HEK293 (cell line): ENCODE data around the gene GRB10.

Source experiments
- CTCF ChIA-PET: fragments of 350-600 bp; formaldehyde crosslinking; extraction: SDS; loops from one replicate; lab custom pipeline; 2021; ENCODE audit warnings: antibody characterized with exemption; lab: Yijun Ruan, JAX
- POLR2A ChIA-PET: fragments of 300-600 bp; formaldehyde crosslinking; extraction: SDS; loops from one replicate; lab custom pipeline; 2020; ENCODE audit warnings: antibody characterized with exemption, inconsistent platforms; lab: Yijun Ruan, JAX
- H3K27ac ChIP-seq: fragments of 200-500 bp; sonication (Bioruptor generic); 2 replicates; pipeline ENCODE4 v1.5.1; 2014; ENCODE audit warnings: low read depth, low read length, control low read depth, inconsistent platforms; ENCODE audit errors: extremely low read depth
- H3K36me3 ChIP-seq, 2 experiments: fragments of 200-500 bp in 1 of 2; sonication (Bioruptor generic) in 1 of 2; 1 replicate in 1 of 2; 2 replicates in 1 of 2; pipeline ENCODE4 v1.5.1; 2014 to 2017; ENCODE audit warnings: inconsistent platforms in 2 of 2, low read length in 2 of 2; ENCODE audit not compliant: control insufficient read depth in 2 of 2, insufficient read depth in 1 of 2
- H3K4me1 ChIP-seq: fragments of 200-500 bp; sonication (Bioruptor generic); 2 replicates; pipeline ENCODE4 v1.5.1; 2014; ENCODE audit warnings: mild to moderate bottlenecking, low read length, inconsistent platforms; ENCODE audit not compliant: control insufficient read depth, insufficient read depth
- H3K4me3 ChIP-seq: 2 replicates; pipeline ENCODE4 v1.5.1; 2011; ENCODE audit warnings: low read depth, mild to moderate bottlenecking, control low read depth, low read length, moderate library complexity
- H3K9me3 ChIP-seq: fragments of 200-500 bp; sonication (Bioruptor generic); 2 replicates; pipeline ENCODE4 v1.5.1; 2014; ENCODE audit warnings: low read depth, low read length, inconsistent platforms; ENCODE audit not compliant: control insufficient read depth, insufficient read depth
- GLIS1 ChIP-seq: fragments of 450-650 bp; formaldehyde crosslinking; IDR thresholded peaks from 2 replicates; pipeline ENCODE4 v1.5.1; 2016; ENCODE audit warnings: missing biosample characterization, missing genetic modification characterization
- KLF7 ChIP-seq: fragments of 450-650 bp; formaldehyde crosslinking; IDR thresholded peaks from 2 replicates; pipeline ENCODE4 v1.5.1; 2016; ENCODE audit warnings: missing biosample characterization, missing genetic modification characterization, borderline replicate concordance
- KLF8 ChIP-seq: fragments of 450-650 bp; formaldehyde crosslinking; IDR thresholded peaks from 2 replicates; pipeline ENCODE4 v1.5.1; 2016; ENCODE audit warnings: missing biosample characterization, missing genetic modification characterization
- PRDM1 ChIP-seq: fragments of 450-650 bp; formaldehyde crosslinking; IDR thresholded peaks from 2 replicates; pipeline ENCODE4; 2016; ENCODE audit warnings: missing biosample characterization, missing genetic modification characterization
- REPIN1 ChIP-seq: fragments of 450-650 bp; formaldehyde crosslinking; IDR thresholded peaks from 2 replicates; pipeline ENCODE4 v1.5.1; 2017; ENCODE audit warnings: missing biosample characterization, missing genetic modification characterization, low read depth
- YY2 ChIP-seq: fragments of 450-650 bp; formaldehyde crosslinking; IDR thresholded peaks from 2 replicates; pipeline ENCODE4 v1.5.1; 2016; ENCODE audit warnings: missing biosample characterization, missing genetic modification characterization
- ZBTB17 ChIP-seq: fragments of 450-650 bp; formaldehyde crosslinking; IDR thresholded peaks from 2 replicates; pipeline ENCODE4 v1.5.1; 2016; ENCODE audit warnings: missing biosample characterization, missing genetic modification characterization
- ZFP41 ChIP-seq: fragments of 450-650 bp; formaldehyde crosslinking; IDR thresholded peaks from 2 replicates; pipeline ENCODE4 v1.5.1; 2016; ENCODE audit warnings: missing biosample characterization, missing genetic modification characterization, borderline replicate concordance
- ZNF132 ChIP-seq: fragments of 450-650 bp; formaldehyde crosslinking; IDR thresholded peaks from 2 replicates; pipeline ENCODE4 v1.5.1; 2017; ENCODE audit warnings: missing biosample characterization, missing genetic modification characterization, borderline replicate concordance
- ZNF211 ChIP-seq: fragments of 450-650 bp; formaldehyde crosslinking; IDR thresholded peaks from 2 replicates; pipeline ENCODE4 v1.5.1; 2016; ENCODE audit warnings: low read depth, missing biosample characterization, missing genetic modification characterization
- ZNF391 ChIP-seq: fragments of 450-650 bp; formaldehyde crosslinking; IDR thresholded peaks from 2 replicates; pipeline ENCODE4 v1.5.1; 2016; ENCODE audit warnings: low read depth, missing biosample characterization, missing genetic modification characterization, borderline replicate concordance
- ZNF501 ChIP-seq: fragments of 450-650 bp; formaldehyde crosslinking; IDR thresholded peaks from 2 replicates; pipeline ENCODE4 v1.5.1; 2016; ENCODE audit warnings: missing biosample characterization, missing genetic modification characterization
- ZNF558 ChIP-seq: fragments of 450-650 bp; formaldehyde crosslinking; IDR thresholded peaks from 2 replicates; pipeline ENCODE4 v1.5.1; 2016; ENCODE audit warnings: missing biosample characterization, missing genetic modification characterization
- ZNF664 ChIP-seq: fragments of 450-650 bp; formaldehyde crosslinking; IDR thresholded peaks from 2 replicates; pipeline ENCODE4 v1.5.1; 2016; ENCODE audit warnings: missing biosample characterization, missing genetic modification characterization
- ZNF776 ChIP-seq: fragments of 450-650 bp; formaldehyde crosslinking; IDR thresholded peaks from 2 replicates; pipeline ENCODE4 v1.5.0; 2017; ENCODE audit warnings: missing biosample characterization, missing genetic modification characterization, borderline replicate concordance
- ZNF791 ChIP-seq: fragments of 450-650 bp; formaldehyde crosslinking; IDR thresholded peaks from 2 replicates; pipeline ENCODE4 v1.5.1; 2016; ENCODE audit warnings: missing biosample characterization, missing genetic modification characterization
- ZSCAN30 ChIP-seq: fragments of 450-650 bp; IDR thresholded peaks from 2 replicates; pipeline ENCODE4 v1.5.1; 2018; ENCODE audit warnings: missing biosample characterization, mild to moderate bottlenecking, missing genetic modification characterization, moderate library complexity
- TF ChIP-seq, protein P1 (sequence below): fragments of 450-650 bp; formaldehyde crosslinking; IDR thresholded peaks from 2 replicates; pipeline ENCODE4 v1.5.1; 2016; ENCODE audit warnings: missing biosample characterization, missing genetic modification characterization
- TF ChIP-seq, protein P2 (sequence below): fragments of 450-650 bp; formaldehyde crosslinking; IDR thresholded peaks from 2 replicates; pipeline ENCODE4 v1.5.1; 2016; ENCODE audit warnings: missing biosample characterization, missing genetic modification characterization
- TF ChIP-seq, protein P3 (sequence below): fragments of 450-650 bp; formaldehyde crosslinking; conservative IDR thresholded peaks from 2 replicates; pipeline ENCODE4 v1.5.1; 2016; ENCODE audit warnings: low read depth, missing biosample characterization, missing genetic modification characterization
- TF ChIP-seq, protein P4 (sequence below): fragments of 450-650 bp; formaldehyde crosslinking; IDR thresholded peaks from 2 replicates; pipeline ENCODE4 v1.5.1; 2017; ENCODE audit warnings: missing biosample characterization, missing genetic modification characterization

GRB10 gene

DNA sequence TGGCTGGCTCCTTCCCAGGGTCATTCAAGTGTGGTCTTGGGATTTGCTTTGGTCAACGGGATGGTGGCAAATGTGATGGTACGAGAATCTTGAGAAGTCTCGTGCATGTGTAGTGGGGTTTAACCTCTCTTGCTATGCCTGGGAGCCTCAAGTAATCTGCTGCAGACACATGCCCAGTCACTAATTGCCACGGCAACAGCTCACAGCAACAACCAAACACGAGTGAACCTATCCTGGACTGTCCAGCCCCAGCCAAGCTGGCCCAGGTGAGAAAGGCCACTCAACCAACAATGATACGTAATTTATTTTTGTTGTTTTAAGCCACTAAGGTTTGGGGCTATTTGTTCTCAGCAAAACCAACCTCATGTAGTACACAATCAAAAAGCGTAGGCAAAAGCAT is 179.4 kb downstream of the GRB10 start:
- H3K4me1 ChIP-seq, result no peaks in the 10 kb centered on the region
- H3K9me3 ChIP-seq, result no peaks in the 10 kb centered on the region
- H3K36me3 ChIP-seq, result peaks cover 0 to 52% of the 10 kb centered on the region in 2 experiments; a peak in 1 of 3 replicates
- POLR2A ChIA-PET, result no interaction called here
- TF ChIP-seq YY2 (tag by site-specific recombination) (no peak), KLF7 (tag by site-specific recombination) (no peak), PRDM1 (tag by site-specific recombination) (no peak), ZFP41 (tag by site-specific recombination) (no peak), ZNF558 (no peak), ZSCAN30 (tag by site-specific recombination) (no peak), KLF8 (tag by site-specific recombination) (no peak), GLIS1 (tag by site-specific recombination) (no peak), REPIN1 (tag by site-specific recombination) (no peak), ZNF664 (tag by site-specific recombination) (no peak)
- TF ChIP-seq, protein P1, sequence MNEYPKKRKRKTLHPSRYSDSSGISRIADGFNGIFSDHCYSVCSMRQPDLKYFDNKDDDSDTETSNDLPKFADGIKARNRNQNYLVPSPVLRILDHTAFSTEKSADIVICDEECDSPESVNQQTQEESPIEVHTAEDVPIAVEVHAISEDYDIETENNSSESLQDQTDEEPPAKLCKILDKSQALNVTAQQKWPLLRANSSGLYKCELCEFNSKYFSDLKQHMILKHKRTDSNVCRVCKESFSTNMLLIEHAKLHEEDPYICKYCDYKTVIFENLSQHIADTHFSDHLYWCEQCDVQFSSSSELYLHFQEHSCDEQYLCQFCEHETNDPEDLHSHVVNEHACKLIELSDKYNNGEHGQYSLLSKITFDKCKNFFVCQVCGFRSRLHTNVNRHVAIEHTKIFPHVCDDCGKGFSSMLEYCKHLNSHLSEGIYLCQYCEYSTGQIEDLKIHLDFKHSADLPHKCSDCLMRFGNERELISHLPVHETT (tag by site-specific recombination), result no peak
- TF ChIP-seq, protein P2, sequence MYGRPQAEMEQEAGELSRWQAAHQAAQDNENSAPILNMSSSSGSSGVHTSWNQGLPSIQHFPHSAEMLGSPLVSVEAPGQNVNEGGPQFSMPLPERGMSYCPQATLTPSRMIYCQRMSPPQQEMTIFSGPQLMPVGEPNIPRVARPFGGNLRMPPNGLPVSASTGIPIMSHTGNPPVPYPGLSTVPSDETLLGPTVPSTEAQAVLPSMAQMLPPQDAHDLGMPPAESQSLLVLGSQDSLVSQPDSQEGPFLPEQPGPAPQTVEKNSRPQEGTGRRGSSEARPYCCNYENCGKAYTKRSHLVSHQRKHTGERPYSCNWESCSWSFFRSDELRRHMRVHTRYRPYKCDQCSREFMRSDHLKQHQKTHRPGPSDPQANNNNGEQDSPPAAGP (tag by site-specific recombination), result no peak
- TF ChIP-seq, all 188 proteins: peak for 0
- Histone ChIP-seq H3K4me3 (no peak overlapping the region), H3K27ac (no peak overlapping the region)
- CTCF ChIA-PET, result no interaction called here

DNA sequence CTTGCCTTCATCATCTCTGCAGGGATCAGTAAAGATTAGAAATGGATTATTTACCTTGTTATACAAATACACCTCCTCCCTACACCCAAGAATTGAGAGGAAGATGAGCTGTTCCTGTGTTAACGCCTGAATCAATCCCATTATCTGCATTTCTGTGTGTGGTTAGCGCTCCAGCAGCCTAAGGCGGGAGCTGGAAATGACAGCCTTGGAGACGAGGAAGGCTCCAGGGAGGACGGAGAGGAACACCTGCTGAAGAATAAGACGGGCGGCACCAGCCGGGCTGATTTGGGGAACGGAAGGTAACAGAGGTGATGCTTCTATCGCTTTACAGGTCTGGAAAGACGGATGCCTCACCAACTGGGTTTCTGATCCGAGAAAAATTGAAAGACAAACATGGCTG is 183.3 kb downstream of the GRB10 start:
- TF ChIP-seq ZNF501 (no peak), YY2 (tag by site-specific recombination) (no peak), ZNF391 (tag by site-specific recombination) (no peak), ZBTB17 (tag by site-specific recombination) (no peak), ZNF776 (tag by site-specific recombination) (no peak), ZNF132 (no peak), ZNF211 (no peak), ZNF791 (no peak)
- TF ChIP-seq, protein P3, sequence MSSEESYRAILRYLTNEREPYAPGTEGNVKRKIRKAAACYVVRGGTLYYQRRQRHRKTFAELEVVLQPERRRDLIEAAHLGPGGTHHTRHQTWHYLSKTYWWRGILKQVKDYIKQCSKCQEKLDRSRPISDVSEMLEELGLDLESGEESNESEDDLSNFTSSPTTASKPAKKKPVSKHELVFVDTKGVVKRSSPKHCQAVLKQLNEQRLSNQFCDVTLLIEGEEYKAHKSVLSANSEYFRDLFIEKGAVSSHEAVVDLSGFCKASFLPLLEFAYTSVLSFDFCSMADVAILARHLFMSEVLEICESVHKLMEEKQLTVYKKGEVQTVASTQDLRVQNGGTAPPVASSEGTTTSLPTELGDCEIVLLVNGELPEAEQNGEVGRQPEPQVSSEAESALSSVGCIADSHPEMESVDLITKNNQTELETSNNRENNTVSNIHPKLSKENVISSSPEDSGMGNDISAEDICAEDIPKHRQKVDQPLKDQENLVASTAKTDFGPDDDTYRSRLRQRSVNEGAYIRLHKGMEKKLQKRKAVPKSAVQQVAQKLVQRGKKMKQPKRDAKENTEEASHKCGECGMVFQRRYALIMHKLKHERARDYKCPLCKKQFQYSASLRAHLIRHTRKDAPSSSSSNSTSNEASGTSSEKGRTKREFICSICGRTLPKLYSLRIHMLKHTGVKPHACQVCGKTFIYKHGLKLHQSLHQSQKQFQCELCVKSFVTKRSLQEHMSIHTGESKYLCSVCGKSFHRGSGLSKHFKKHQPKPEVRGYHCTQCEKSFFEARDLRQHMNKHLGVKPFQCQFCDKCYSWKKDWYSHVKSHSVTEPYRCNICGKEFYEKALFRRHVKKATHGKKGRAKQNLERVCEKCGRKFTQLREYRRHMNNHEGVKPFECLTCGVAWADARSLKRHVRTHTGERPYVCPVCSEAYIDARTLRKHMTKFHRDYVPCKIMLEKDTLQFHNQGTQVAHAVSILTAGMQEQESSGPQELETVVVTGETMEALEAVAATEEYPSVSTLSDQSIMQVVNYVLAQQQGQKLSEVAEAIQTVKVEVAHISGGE, result no peak
- TF ChIP-seq, protein P4, sequence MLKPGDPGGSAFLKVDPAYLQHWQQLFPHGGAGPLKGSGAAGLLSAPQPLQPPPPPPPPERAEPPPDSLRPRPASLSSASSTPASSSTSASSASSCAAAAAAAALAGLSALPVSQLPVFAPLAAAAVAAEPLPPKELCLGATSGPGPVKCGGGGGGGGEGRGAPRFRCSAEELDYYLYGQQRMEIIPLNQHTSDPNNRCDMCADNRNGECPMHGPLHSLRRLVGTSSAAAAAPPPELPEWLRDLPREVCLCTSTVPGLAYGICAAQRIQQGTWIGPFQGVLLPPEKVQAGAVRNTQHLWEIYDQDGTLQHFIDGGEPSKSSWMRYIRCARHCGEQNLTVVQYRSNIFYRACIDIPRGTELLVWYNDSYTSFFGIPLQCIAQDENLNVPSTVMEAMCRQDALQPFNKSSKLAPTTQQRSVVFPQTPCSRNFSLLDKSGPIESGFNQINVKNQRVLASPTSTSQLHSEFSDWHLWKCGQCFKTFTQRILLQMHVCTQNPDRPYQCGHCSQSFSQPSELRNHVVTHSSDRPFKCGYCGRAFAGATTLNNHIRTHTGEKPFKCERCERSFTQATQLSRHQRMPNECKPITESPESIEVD (tag by site-specific recombination), result no peak
- POLR2A ChIA-PET, result no interaction called here
- no peak overlapping the region for H3K4me3 ChIP-seq
- CTCF ChIA-PET, result interaction anchor here (0.7 to 1.9 kb wide), 3 partner anchors 33 to 131 kb away, joined by 3 to 7 read pairs (median 5); no protein-coding TSS in a partner anchor
- H3K9me3 ChIP-seq, result no peaks in the 10 kb centered on the region
- H3K27ac ChIP-seq, result no peak overlapping the region
- H3K36me3 ChIP-seq, result peaks cover 0 to 46% of the 10 kb centered on the region in 2 experiments
- no peaks in the 10 kb centered on the region for H3K4me1 ChIP-seq
